ENCODE data around the gene CFAP100.

DNA sequence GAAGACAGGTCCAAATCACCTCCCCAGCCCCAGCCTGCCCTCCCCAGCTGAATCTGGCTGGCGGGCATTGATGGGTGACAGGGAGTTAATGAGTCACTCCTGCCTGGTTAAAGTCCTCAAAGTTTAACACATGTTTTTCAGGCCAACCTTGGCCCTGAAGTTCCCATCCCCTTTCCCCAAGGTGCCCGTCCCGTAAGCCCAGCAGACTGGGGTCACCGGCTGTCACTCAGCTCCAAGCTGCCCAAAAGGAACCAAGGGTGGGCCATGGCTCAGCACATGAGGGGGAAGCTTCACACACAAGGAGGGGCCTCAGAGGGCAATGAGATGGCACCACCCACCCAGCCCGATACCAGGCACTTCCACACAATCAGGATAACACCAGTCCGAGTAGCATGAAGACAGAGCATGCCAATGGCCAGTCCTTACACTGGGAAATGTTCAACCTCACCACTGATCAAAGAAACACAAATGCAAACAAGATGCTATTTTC lies 27.3 kb upstream of the CFAP100 start:
- TF ChIP-seq, protein P1, sequence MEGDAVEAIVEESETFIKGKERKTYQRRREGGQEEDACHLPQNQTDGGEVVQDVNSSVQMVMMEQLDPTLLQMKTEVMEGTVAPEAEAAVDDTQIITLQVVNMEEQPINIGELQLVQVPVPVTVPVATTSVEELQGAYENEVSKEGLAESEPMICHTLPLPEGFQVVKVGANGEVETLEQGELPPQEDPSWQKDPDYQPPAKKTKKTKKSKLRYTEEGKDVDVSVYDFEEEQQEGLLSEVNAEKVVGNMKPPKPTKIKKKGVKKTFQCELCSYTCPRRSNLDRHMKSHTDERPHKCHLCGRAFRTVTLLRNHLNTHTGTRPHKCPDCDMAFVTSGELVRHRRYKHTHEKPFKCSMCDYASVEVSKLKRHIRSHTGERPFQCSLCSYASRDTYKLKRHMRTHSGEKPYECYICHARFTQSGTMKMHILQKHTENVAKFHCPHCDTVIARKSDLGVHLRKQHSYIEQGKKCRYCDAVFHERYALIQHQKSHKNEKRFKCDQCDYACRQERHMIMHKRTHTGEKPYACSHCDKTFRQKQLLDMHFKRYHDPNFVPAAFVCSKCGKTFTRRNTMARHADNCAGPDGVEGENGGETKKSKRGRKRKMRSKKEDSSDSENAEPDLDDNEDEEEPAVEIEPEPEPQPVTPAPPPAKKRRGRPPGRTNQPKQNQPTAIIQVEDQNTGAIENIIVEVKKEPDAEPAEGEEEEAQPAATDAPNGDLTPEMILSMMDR (conservative IDR thresholded peaks at IDR 0.05 in 1 of 2, IDR thresholded peaks at IDR 0.05 in 1 of 2; ENCODE audit: extremely low read depth in 1 of 2, insufficient read depth in 1 of 2, low read depth in 1 of 2, low read length in 2 of 2): no peak
- no peak for TF ChIP-seq EZH2 (IDR thresholded peaks at IDR 0.05; ENCODE audit: borderline replicate concordance, low read length)
